Body of pancreas (tissue), 4 donors: ENCODE results near the gene CXCL8.

ENCODE experiments used
- CTCF ChIP-seq, 7 experiments: fragments of 450-650 bp in 4 of 7; fragments of 200-600 bp in 3 of 7; sonication (generic) in 3 of 7; IDR thresholded peaks; one replicate each; pipeline ENCODE4 v1.5.1; 2016 to 2019; ENCODE audit warnings: antibody characterized with exemption in 7 of 7
- POLR2A ChIP-seq, 3 donors: fragments of 450-650 bp; IDR thresholded peaks; one replicate each; pipeline ENCODE4 v1.6.1; 2016; ENCODE audit warnings: antibody characterized with exemption in 3 of 3, mild to moderate bottlenecking in 2 of 3

DNA sequence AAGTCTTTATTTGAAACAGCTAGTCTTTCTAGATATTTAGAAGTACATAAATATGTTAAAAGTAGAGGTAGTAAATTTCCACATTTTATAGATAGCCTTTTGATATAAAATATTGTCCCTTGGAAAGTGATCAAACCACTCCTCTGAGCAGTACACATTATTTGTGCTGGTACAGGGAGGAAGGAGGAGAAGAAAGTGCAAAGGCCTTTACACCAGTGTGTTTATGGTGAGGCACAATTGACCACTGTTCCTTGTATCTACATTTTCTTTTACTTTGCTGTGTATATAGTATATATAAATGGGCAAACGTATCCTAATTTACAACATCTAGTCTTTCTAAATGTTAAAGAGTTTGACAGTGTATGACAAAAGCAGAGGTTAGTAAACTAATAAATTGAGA is 39.9 kb downstream of the CXCL8 start:
- TF ChIP-seq CTCF (IDR thresholded peaks at IDR 0.05), result no peak
- no peak for TF ChIP-seq POLR2A (IDR thresholded peaks at IDR 0.05)
